H9 (cell line): ENCODE measurements around the gene SDHA. TPM values are rescaled to one million over a fixed set of nuclear protein-coding genes. Genes with fewer than 3 reads are reported as not detected.
A peak's percentile ranks its signal among the peaks of the same experiment; 100 is the strongest.
"Not testable (repeated sequence)": the region's sequence is repeated elsewhere in the genome, so short reads cannot be mapped to it uniquely, and the experiment has no call there.

Source experiments
- DNase-seq: peaks from one replicate; pipeline ENCODE4 v3.0.0-alpha.2; 2017
- H2AFZ ChIP-seq: one replicate; pipeline ENCODE4 v1.6.1; 2013; ENCODE audit warnings: mild to moderate bottlenecking, low read length, control low read depth, moderate library complexity
- H2AK5ac ChIP-seq: 2 replicates; pipeline ENCODE4 v1.6.1; 2013; ENCODE audit warnings: low read length, control low read depth, mixed read lengths; ENCODE audit not compliant: insufficient read length
- H2BK120ac ChIP-seq: one replicate; pipeline ENCODE4 v1.6.1; 2013; ENCODE audit warnings: low read depth, mild to moderate bottlenecking, low read length, control low read depth, inconsistent platforms; ENCODE audit not compliant: poor library complexity, severe bottlenecking
- H2BK12ac ChIP-seq: 2 replicates; pipeline ENCODE4 v1.6.1; 2013; ENCODE audit warnings: low read length, control low read depth, mixed read lengths, low read depth; ENCODE audit not compliant: insufficient read length
- H2BK15ac ChIP-seq: 2 replicates; pipeline ENCODE4 v1.6.1; 2013; ENCODE audit warnings: low read depth, low read length, control low read depth
- H2BK20ac ChIP-seq: one replicate; pipeline ENCODE4 v1.6.1; 2013; ENCODE audit warnings: low read depth, mild to moderate bottlenecking, low read length, control low read depth, inconsistent platforms; ENCODE audit not compliant: poor library complexity, severe bottlenecking
- H2BK5ac ChIP-seq: 2 replicates; pipeline ENCODE4 v1.6.1; 2013; ENCODE audit warnings: low read length, control low read depth, mixed read lengths; ENCODE audit not compliant: insufficient read length
- H3K14ac ChIP-seq: 2 replicates; pipeline ENCODE4 v1.6.1; 2013; ENCODE audit warnings: low read length, control low read depth; ENCODE audit not compliant: insufficient read depth
- H3K18ac ChIP-seq: 2 replicates; pipeline ENCODE4 v1.6.1; 2013; ENCODE audit warnings: low read depth, mild to moderate bottlenecking, mixed read lengths, low read length, control low read depth; ENCODE audit not compliant: insufficient read length
- H3K23ac ChIP-seq: 2 replicates; pipeline ENCODE4 v1.6.1; 2013; ENCODE audit warnings: low read length, control low read depth, mixed read lengths, low read depth; ENCODE audit not compliant: insufficient read length
- H3K23me2 ChIP-seq: 2 replicates; pipeline ENCODE4 v1.6.1; 2013; ENCODE audit warnings: low read depth, mild to moderate bottlenecking, mixed read lengths, low read length, control low read depth; ENCODE audit not compliant: insufficient read length, poor library complexity, severe bottlenecking
- H3K27ac ChIP-seq: 2 replicates; pipeline ENCODE4 v1.5.1; 2013; ENCODE audit warnings: low read length, control low read depth, mixed read lengths, low read depth; ENCODE audit not compliant: insufficient read length
- H3K27me3 ChIP-seq: 2 replicates; pipeline ENCODE4 v1.6.1; 2013; ENCODE audit warnings: low read length, control low read depth, inconsistent platforms; ENCODE audit not compliant: insufficient read depth
- H3K4ac ChIP-seq: 2 replicates; pipeline ENCODE4 v1.6.1; 2013; ENCODE audit warnings: low read depth, mild to moderate bottlenecking, control low read depth, inconsistent platforms, low read length, moderate library complexity
- H3K4me1 ChIP-seq: 2 replicates; pipeline ENCODE4 v1.6.1; 2013; ENCODE audit warnings: low read length, control low read depth, inconsistent platforms; ENCODE audit not compliant: insufficient read depth
- H3K4me2 ChIP-seq: 2 replicates; pipeline ENCODE4 v1.6.1; 2013; ENCODE audit warnings: low read length, control low read depth, mixed read lengths; ENCODE audit not compliant: insufficient read length, insufficient read depth
- H3K56ac ChIP-seq: 2 replicates; pipeline ENCODE4 v1.6.1; 2013; ENCODE audit warnings: low read depth, mild to moderate bottlenecking, mixed read lengths, low read length, control low read depth; ENCODE audit not compliant: insufficient read length
- H3K79me1 ChIP-seq: 2 replicates; pipeline ENCODE4 v1.6.1; 2013; ENCODE audit warnings: low read depth, mild to moderate bottlenecking, moderate library complexity, low read length, control low read depth, inconsistent platforms; ENCODE audit not compliant: insufficient read depth, poor library complexity, severe bottlenecking
- H3K79me2 ChIP-seq: 2 replicates; pipeline ENCODE4 v1.6.1; 2013; ENCODE audit warnings: low read length, control low read depth, inconsistent platforms; ENCODE audit not compliant: insufficient read depth
- H3K9ac ChIP-seq: 2 replicates; pipeline ENCODE4 v1.6.1; 2013; ENCODE audit warnings: low read length, control low read depth, mixed read lengths; ENCODE audit not compliant: insufficient read length; ENCODE audit errors: extremely low read depth
- H3K9me3 ChIP-seq: one replicate; pipeline ENCODE4 v1.6.1; 2013; ENCODE audit warnings: low read depth, low read length, inconsistent platforms; ENCODE audit not compliant: control insufficient read depth
- H3T11ph ChIP-seq: one replicate; pipeline ENCODE4 v1.6.1; 2013; ENCODE audit warnings: mild to moderate bottlenecking, low read length, control low read depth, inconsistent platforms
- H4K20me1 ChIP-seq: one replicate; pipeline ENCODE4 v1.6.1; 2013; ENCODE audit not compliant: control insufficient read depth, insufficient read length, insufficient read depth
- H4K5ac ChIP-seq: 2 replicates; pipeline ENCODE4 v1.6.1; 2013; ENCODE audit warnings: low read depth, mild to moderate bottlenecking, mixed read lengths, low read length, control low read depth; ENCODE audit not compliant: insufficient read length
- H4K8ac ChIP-seq: replicated peaks from 2 replicates; pipeline ENCODE4 v1.6.1; 2013; ENCODE audit warnings: low read length, control low read depth, mixed read lengths, low read depth; ENCODE audit not compliant: insufficient read length
- H4K91ac ChIP-seq: 2 replicates; pipeline ENCODE4 v1.6.1; 2013; ENCODE audit warnings: low read depth, mild to moderate bottlenecking, moderate library complexity, mixed read lengths, low read length, control low read depth; ENCODE audit not compliant: insufficient read length
- H3K27ac Mint-ChIP-seq, 3 experiments: 2 replicates in 2 of 3; 3 replicates in 1 of 3; pipeline ENCODE4 v1.8.0; 2020 to 2021; ENCODE audit warnings: mixed read lengths in 3 of 3, mild to moderate bottlenecking in 1 of 3, moderate library complexity in 1 of 3
- H3K27me3 Mint-ChIP-seq: 2 replicates; pipeline ENCODE4 v1.8.0; 2021; ENCODE audit warnings: low read depth, mild to moderate bottlenecking, moderate library complexity, mixed read lengths
- H3K36me3 Mint-ChIP-seq, 3 experiments: 2 replicates in 2 of 3; 3 replicates in 1 of 3; pipeline ENCODE4 v1.8.0; 2020 to 2021; ENCODE audit warnings: low read depth in 3 of 3, mixed read lengths in 3 of 3; ENCODE audit not compliant: insufficient read depth in 1 of 3
- H3K4me1 Mint-ChIP-seq, 2 experiments: 2 replicates each; pipeline ENCODE4 v1.8.0; 2020; ENCODE audit warnings: mixed read lengths in 2 of 2
- H3K4me3 Mint-ChIP-seq, 2 experiments: 2 replicates in 1 of 2; 3 replicates in 1 of 2; pipeline ENCODE4 v1.8.0; 2020 to 2021; ENCODE audit warnings: mild to moderate bottlenecking in 2 of 2, mixed read lengths in 2 of 2, moderate library complexity in 1 of 2
- H3K9me3 Mint-ChIP-seq, 2 experiments: 2 replicates in 1 of 2; 3 replicates in 1 of 2; pipeline ENCODE4 v1.8.0; 2020; ENCODE audit warnings: mild to moderate bottlenecking in 2 of 2, mixed read lengths in 2 of 2, moderate library complexity in 1 of 2
- WGBS: extraction: QIAGEN DNeasy Blood & Tissue Kit; methylation state at CpG from one replicate; pipeline ENCODE4 v1.1.7; 2013; ENCODE audit warnings: missing lambda C conversion rate, low lambda C conversion rate, mixed read lengths; ENCODE audit not compliant: insufficient read length; ENCODE audit errors: extremely low coverage; 5-methylcytosine and 5-hydroxymethylcytosine counted together
- total RNA-seq: library from RNA; stranded (reverse); gene quantifications from 2 replicates; pipeline ENCODE4 v1.2.1, GENCODE V29; 2021
- TF ChIP-seq, protein P1 (sequence below): fragments of 200-600 bp; sonication (generic); conservative IDR thresholded peaks from 3 replicates; pipeline ENCODE4 v1.8.0; 2021; ENCODE audit warnings: antibody characterized with exemption, mild to moderate bottlenecking

Gene SDHA
- total RNA-seq, 1 experiment from 2014 or later, result 84.8 TPM

DNA sequence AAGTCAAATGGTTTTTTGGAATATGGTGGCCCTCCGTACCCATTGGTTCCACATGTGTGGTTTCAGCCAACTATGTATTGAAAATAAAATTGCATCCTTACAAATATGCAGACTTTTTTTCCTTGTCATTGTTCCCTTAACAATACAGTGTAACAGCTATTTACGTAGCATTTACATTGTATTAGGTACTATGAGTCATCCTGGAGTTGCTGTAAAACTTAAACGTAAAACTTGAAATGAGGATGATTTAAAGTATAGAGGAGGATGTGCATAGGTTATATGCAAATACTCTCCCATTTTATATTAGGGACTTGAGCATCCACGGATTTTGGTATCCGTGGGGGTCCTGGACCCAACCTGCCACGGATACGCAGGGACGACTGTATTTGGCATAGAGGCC lies 16.3 kb downstream of the SDHA start:
- no peaks in the 10 kb centered on the region for H3K4me1 ChIP-seq
- no peak overlapping the region for H2AK5ac ChIP-seq
- TF ChIP-seq, protein P1, sequence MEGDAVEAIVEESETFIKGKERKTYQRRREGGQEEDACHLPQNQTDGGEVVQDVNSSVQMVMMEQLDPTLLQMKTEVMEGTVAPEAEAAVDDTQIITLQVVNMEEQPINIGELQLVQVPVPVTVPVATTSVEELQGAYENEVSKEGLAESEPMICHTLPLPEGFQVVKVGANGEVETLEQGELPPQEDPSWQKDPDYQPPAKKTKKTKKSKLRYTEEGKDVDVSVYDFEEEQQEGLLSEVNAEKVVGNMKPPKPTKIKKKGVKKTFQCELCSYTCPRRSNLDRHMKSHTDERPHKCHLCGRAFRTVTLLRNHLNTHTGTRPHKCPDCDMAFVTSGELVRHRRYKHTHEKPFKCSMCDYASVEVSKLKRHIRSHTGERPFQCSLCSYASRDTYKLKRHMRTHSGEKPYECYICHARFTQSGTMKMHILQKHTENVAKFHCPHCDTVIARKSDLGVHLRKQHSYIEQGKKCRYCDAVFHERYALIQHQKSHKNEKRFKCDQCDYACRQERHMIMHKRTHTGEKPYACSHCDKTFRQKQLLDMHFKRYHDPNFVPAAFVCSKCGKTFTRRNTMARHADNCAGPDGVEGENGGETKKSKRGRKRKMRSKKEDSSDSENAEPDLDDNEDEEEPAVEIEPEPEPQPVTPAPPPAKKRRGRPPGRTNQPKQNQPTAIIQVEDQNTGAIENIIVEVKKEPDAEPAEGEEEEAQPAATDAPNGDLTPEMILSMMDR, result no peak
- H2BK5ac ChIP-seq, result no peak overlapping the region
- no peaks in the 10 kb centered on the region for H4K20me1 ChIP-seq
- H3K4me1 Mint-ChIP-seq, result peaks cover 6 to 7% of the 10 kb centered on the region in 2 experiments; a peak in 1 of 4 replicates
- peaks cover 47 to 86% (median 69%) of the 10 kb centered on the region in 3 experiments for H3K36me3 Mint-ChIP-seq
- no peaks in the 10 kb centered on the region for H3K27me3 Mint-ChIP-seq
- H3K27ac ChIP-seq, result no peak overlapping the region
- no peaks in the 10 kb centered on the region for H3K23me2 ChIP-seq
- H2BK120ac ChIP-seq, result no peak overlapping the region
- H3K23ac ChIP-seq, result no peak overlapping the region
- no peaks in the 10 kb centered on the region for H3K79me2 ChIP-seq
- no peak overlapping the region for H4K91ac ChIP-seq
- H3K4ac ChIP-seq, result no peak overlapping the region
- peak overlapping the region in 2 of 3 experiments; percentile 53 to 74; a peak in 3 of 7 replicates for H3K27ac Mint-ChIP-seq
- H3K27me3 ChIP-seq, result no peaks in the 10 kb centered on the region
- H3K14ac ChIP-seq, result no peak overlapping the region
- no peak overlapping the region for H3K9ac ChIP-seq
- no peaks in the 10 kb centered on the region for H3K9me3 Mint-ChIP-seq
- H3T11ph ChIP-seq, result no peak overlapping the region
- H3K4me3 Mint-ChIP-seq, result no peak overlapping the region
- no peak overlapping the region for H4K5ac ChIP-seq
- WGBS, result no CpG with 5 or more reads among the region's 8 CpGs
- H4K8ac ChIP-seq, result no peak overlapping the region
- H2BK15ac ChIP-seq, result no peak overlapping the region
- no peak overlapping the region for H2BK20ac ChIP-seq
- H2AFZ ChIP-seq, result no peak overlapping the region
- H3K56ac ChIP-seq, result no peak overlapping the region
- no peak overlapping the region for H3K4me2 ChIP-seq
- no peaks in the 10 kb centered on the region for H3K9me3 ChIP-seq
- no peaks in the 10 kb centered on the region for H3K79me1 ChIP-seq
- H3K18ac ChIP-seq, result no peak overlapping the region
- H2BK12ac ChIP-seq, result no peak overlapping the region
- DNase-seq, result no peak

DNA sequence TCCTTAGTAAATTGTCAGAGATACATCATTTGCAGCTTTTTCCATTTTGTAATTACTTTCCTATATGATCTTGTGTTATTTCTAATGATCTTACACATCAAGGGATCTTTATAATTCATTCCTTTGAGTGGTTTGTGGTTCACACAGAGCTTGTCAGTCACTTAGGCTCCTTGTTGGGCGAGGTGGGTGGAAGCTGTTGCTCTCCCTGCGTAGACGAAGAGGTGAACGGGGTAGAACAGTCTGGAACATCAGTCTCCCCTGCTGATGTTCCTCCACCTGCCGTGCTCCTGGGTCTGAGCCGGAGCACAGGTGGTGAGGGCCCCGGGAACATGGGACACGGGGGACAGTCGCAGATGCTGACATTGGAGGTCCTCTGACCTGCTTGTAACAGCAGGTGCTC lies 17.4 kb downstream of the SDHA start:
- not testable (repeated sequence) for H2BK120ac ChIP-seq, H3T11ph ChIP-seq, H3K9me3 Mint-ChIP-seq, H3K9ac ChIP-seq, H3K27ac Mint-ChIP-seq, DNase-seq, H3K27me3 Mint-ChIP-seq, H3K14ac ChIP-seq, H3K56ac ChIP-seq, H4K8ac ChIP-seq, H4K91ac ChIP-seq, H3K9me3 ChIP-seq, H3K18ac ChIP-seq, H3K23ac ChIP-seq, H2AFZ ChIP-seq, H2BK5ac ChIP-seq, H2BK20ac ChIP-seq, H2BK15ac ChIP-seq, H3K79me2 ChIP-seq, H3K4me3 Mint-ChIP-seq, H3K79me1 ChIP-seq, H3K27ac ChIP-seq, H2AK5ac ChIP-seq, H3K4me1 ChIP-seq, H3K23me2 ChIP-seq, H4K20me1 ChIP-seq, H3K27me3 ChIP-seq, H2BK12ac ChIP-seq, H3K4me2 ChIP-seq, H4K5ac ChIP-seq, H3K4me1 Mint-ChIP-seq, H3K4ac ChIP-seq
- WGBS, result no CpG with 5 or more reads among the region's 9 CpGs
- H3K36me3 Mint-ChIP-seq, result peaks cover 57 to 91% (median 74%) of the 10 kb centered on the region in 3 experiments
